Nasal cavity respiratory epithelium epithelial cell of viscerocranial mucosa (primary cell): ENCODE results near the gene KCNMB2. TPM values are rescaled to one million over a fixed set of nuclear protein-coding genes. Genes with fewer than 3 reads are reported as not detected.

Experiments used
- total RNA-seq: library from RNA; depleted of rRNA; stranded (reverse); fragments of >200 nt; gene quantifications from 2 replicates; pipeline ENCODE4 v1.2.3, GENCODE V29; 2014

Gene KCNMB2
- total RNA-seq: not detected in 2 replicates

GRCh38 chr3:178536211-178537079 lies at the start of gene KCNMB2:
TSS of gene KCNMB2 (plus strand) at chr3:178536436.

